Heart left ventricle (tissue), 16 donors: Measurements from ENCODE around the gene ZNF219. TPM values are rescaled to one million over a fixed set of nuclear protein-coding genes. Genes with fewer than 3 reads are reported as not detected.

Experiments used
- ATAC-seq, 4 donors: fragments of 200-7000 bp; cut with Tn5 transposase; one replicate each; pipeline ENCODE4 v1.9.1; 2020 to 2022; ENCODE audit warnings: moderate library complexity in 4 of 4, mild to moderate bottlenecking in 3 of 4, moderate number of reproducible peaks in 1 of 4
- DNase-seq, 5 donors: peaks; one replicate each; pipeline ENCODE4 v3.0.0-alpha.2; 2020
- H3K27ac ChIP-seq, 12 donors: fragments of 200-600 bp; sonication (generic) in 4 of 12; one replicate each; pipeline versions ENCODE4 v1.5.0 to v1.8.0; 2016 to 2022; ENCODE audit warnings: mild to moderate bottlenecking in 2 of 12
- H3K27me3 ChIP-seq, 9 donors: fragments of 200-600 bp; sonication (generic) in 2 of 9; one replicate each; pipeline versions ENCODE4 v1.5.1 to v1.8.0; 2016 to 2022; ENCODE audit warnings: mild to moderate bottlenecking in 3 of 9
- H3K36me3 ChIP-seq, 9 donors: fragments of 200-600 bp; sonication (generic) in 2 of 9; one replicate each; pipeline versions ENCODE4 v1.5.0 to v1.8.0; 2018 to 2022; ENCODE audit warnings: mild to moderate bottlenecking in 2 of 9
- H3K4me1 ChIP-seq, 12 donors: fragments of 200-600 bp; sonication (generic) in 4 of 12; one replicate each; pipeline versions ENCODE4 v1.5.0 to v1.8.0; 2016 to 2022; ENCODE audit warnings: mild to moderate bottlenecking in 3 of 12
- H3K4me3 ChIP-seq, 12 donors: fragments of 200-600 bp; sonication (generic) in 4 of 12; one replicate each; pipeline versions ENCODE4 v1.5.0 to v1.8.0; 2017 to 2022; ENCODE audit warnings: mild to moderate bottlenecking in 9 of 12, moderate library complexity in 4 of 12
- H3K9me3 ChIP-seq, 12 donors: fragments of 200-600 bp; sonication (generic) in 4 of 12; one replicate each; pipeline versions ENCODE4 v1.5.0 to v1.8.0; 2016 to 2022; ENCODE audit warnings: mild to moderate bottlenecking in 1 of 12
- CTCF ChIP-seq, 12 donors: fragments of 200-600 bp; sonication (generic) in 4 of 12; IDR thresholded peaks; one replicate each; pipeline versions ENCODE4 v1.5.0 to v1.8.0; 2018 to 2022; ENCODE audit warnings: antibody characterized with exemption in 12 of 12, mild to moderate bottlenecking in 5 of 12
- POLR2A ChIP-seq, 2 donors: fragments of 450-650 bp; IDR thresholded peaks; one replicate each; pipeline ENCODE4 v1.6.1; 2017; ENCODE audit warnings: antibody characterized with exemption in 2 of 2, mild to moderate bottlenecking in 2 of 2, moderate library complexity in 2 of 2
- WGBS, 4 donors: extraction: QIAGEN DNeasy Blood & Tissue Kit in 2 of 4; methylation state at CpG; one replicate each; pipeline versions ENCODE4 v1.1.5 to v1.1.7; 2013 to 2018; 5-methylcytosine and 5-hydroxymethylcytosine counted together
- intact Hi-C, 10 donors: fragments of 100-400 bp; cut with DNase I; formaldehyde crosslinking; loops; one replicate each; pipeline versions ENCODE4 v1.11.1 to v1.14.2; 2022
- polyA plus RNA-seq, 2 donors: library from polyadenylated mRNA; stranded (reverse); fragments of 200-250 nt; gene quantifications; one replicate each; pipeline ENCODE4 v1.2.3, GENCODE V29; 2013
- total RNA-seq, 9 donors: library from RNA; depleted of rRNA in 2 of 9; stranded (reverse); fragments of >200 nt in 2 of 9; fragmentation: NEBNext Ultra II Directional in 3 of 9; extraction: Animal tissue kit (Norgen Biotek cat#: 25700) in 3 of 9; gene quantifications; one replicate each; pipeline versions ENCODE4 v1.1.0 to v1.2.4, GENCODE V29; 2016 to 2023
- donor health status: ischemic (EF 13 %, LVEDD 7.1; RV severe dilation, severe dysfunction).
- donor health status: healthy with polysubstance abuse.
- donor health status: DM: no; HTN: yes; CAD: no.
- donor health status: DM: no; HTN: no; CAD: no.
- donor health status: ischemic (EF 25% LVEDD 6.9; RV normal size, moderate dysfunction).
- donor health status: ischemic (EF 25% LVEDD 5.7; RV mildly dilated, moderate dysfunction).
- donor health status: healthy.
- donor health status: DM: yes; HTN: yes; CAD: no.
- donor health status: ischemic (EF 35%, LVEDD 5.7; RV mildly dilated, moderate dysfunction).
- donor health status: nonischemic (EF 11% LVEDD 7.7; RV severe dilation, severe dysfunction).
- donor health status: DM: yes; HTN: yes; CAD: no.
- donor health status: PGD.
- donor health status: ischemic (EF 29% LVEDD 5.4; RV normal size, mild dysfunction).
- donor health status: nonischemic (EF 23%, LVEDD 6.1; RV moderate dilation, normal function).

Gene ZNF219
- total and polyA plus RNA-seq, 11 donors, result 33.9 to 97.9 (median 43.0) TPM

- Histone ChIP-seq H3K9me3 (no peaks in the 10 kb centered on the region), H3K27ac (peak overlapping the region in 11 of 12 donors; percentile 87 to 99 (median 93)), H3K36me3 (peaks cover 0 to 12% (median 5%) of the 10 kb centered on the region in 9 donors), H3K4me3 (peak overlapping the region; percentile 14 to 99 (median 82)), H3K4me1 (peaks cover 0 to 40% (median 28%) of the 10 kb centered on the region in 12 donors), H3K27me3 (peaks cover 0 to 6% (median 0%) of the 10 kb centered on the region in 9 donors)
- 2 to 4% (median 3%) methylated on average over 43 to 45 of the region's 45 CpGs for WGBS, 4 donors
- DNase-seq (peak in 4 of 5 donors; percentile 57 to 69 (median 66)), ATAC-seq (peak; percentile 23 to 46 (median 32))
- TF ChIP-seq CTCF (IDR thresholded peaks at IDR 0.05) (peak; percentile 57 to 79 (median 67)), POLR2A (IDR thresholded peaks at IDR 0.05) (no peak)
- intact Hi-C loops, result loop anchor here in 9 of 10 donors (1.0 to 5.0 kb wide), 8 partner anchors 22 to 39 kb away; partner anchors contain the start of gene TMEM253 (in 1 of the 9)
Measured at GRCh38 chr14:21068521-21069387, 29.7 kb downstream of the ZNF219 start.

GRCh38 chr14:21066882-21067502, 31.5 kb downstream of the ZNF219 start:
- H3K27me3 ChIP-seq, result peaks cover 0 to 6% (median 0%) of the 10 kb centered on the region in 9 donors
- WGBS, 4 donors, result 84 to 87% (median 85%) methylated on average over 7 of the region's 7 CpGs
- no peak overlapping the region for H3K4me3 ChIP-seq
- no peaks in the 10 kb centered on the region for H3K9me3 ChIP-seq
- ATAC-seq (no peak), DNase-seq (no peak)
- TF ChIP-seq POLR2A (IDR thresholded peaks at IDR 0.05) (no peak), CTCF (IDR thresholded peaks at IDR 0.05) (peak in 2 of 12 donors; percentile 8 to 9)
- H3K4me1 ChIP-seq, result peaks cover 0 to 31% (median 22%) of the 10 kb centered on the region in 12 donors
- intact Hi-C loops, result loop anchor here in 3 of 10 donors (5.0 kb wide), 2 partner anchors 35 to 40 kb away; partner anchors contain the start of gene TMEM253 (in 1 of the 3)
- H3K27ac ChIP-seq, result no peak overlapping the region
- no peaks in the 10 kb centered on the region for H3K36me3 ChIP-seq

- TF ChIP-seq POLR2A (IDR thresholded peaks at IDR 0.05) (no peak), CTCF (IDR thresholded peaks at IDR 0.05) (no peak)
- 38 to 50% (median 44%) methylated on average over 3 of the region's 3 CpGs for WGBS, 4 donors
- Histone ChIP-seq H3K4me3 (no peak overlapping the region), H3K4me1 (peaks cover 0 to 10% (median 4%) of the 10 kb centered on the region in 12 donors), H3K27ac (peak overlapping the region in 1 of 12 donors; percentile 20), H3K36me3 (no peaks in the 10 kb centered on the region), H3K27me3 (no peaks in the 10 kb centered on the region), H3K9me3 (no peaks in the 10 kb centered on the region)
- intact Hi-C loops, result no loop called here
- ATAC-seq, result peak in 2 of 4 donors; percentile 40 to 67
- DNase-seq, result no peak
Measured at GRCh38 chr14:21063479-21063878, 35.0 kb downstream of the ZNF219 start.

- Histone ChIP-seq H3K4me1 (peaks cover 0 to 10% (median 2%) of the 10 kb centered on the region in 12 donors), H3K36me3 (no peaks in the 10 kb centered on the region), H3K4me3 (no peak overlapping the region), H3K9me3 (no peaks in the 10 kb centered on the region), H3K27me3 (no peaks in the 10 kb centered on the region), H3K27ac (no peak overlapping the region)
- intact Hi-C loops, result no loop called here
- no peak for DNase-seq
- WGBS, 4 donors, result 87 to 96% (median 92%) methylated on average over 3 of the region's 3 CpGs
- TF ChIP-seq CTCF (IDR thresholded peaks at IDR 0.05) (no peak), POLR2A (IDR thresholded peaks at IDR 0.05) (no peak)
- no peak for ATAC-seq
Measured at GRCh38 chr14:21061347-21061668, 37.1 kb downstream of the ZNF219 start.
